ENCODE data around the gene PIP5KL1.

PIP5KL1 gene

GRCh38 chr9:127928676-127929624 is 1.6 kb downstream of the PIP5KL1 start:
- no peak for DNase-seq

DNA sequence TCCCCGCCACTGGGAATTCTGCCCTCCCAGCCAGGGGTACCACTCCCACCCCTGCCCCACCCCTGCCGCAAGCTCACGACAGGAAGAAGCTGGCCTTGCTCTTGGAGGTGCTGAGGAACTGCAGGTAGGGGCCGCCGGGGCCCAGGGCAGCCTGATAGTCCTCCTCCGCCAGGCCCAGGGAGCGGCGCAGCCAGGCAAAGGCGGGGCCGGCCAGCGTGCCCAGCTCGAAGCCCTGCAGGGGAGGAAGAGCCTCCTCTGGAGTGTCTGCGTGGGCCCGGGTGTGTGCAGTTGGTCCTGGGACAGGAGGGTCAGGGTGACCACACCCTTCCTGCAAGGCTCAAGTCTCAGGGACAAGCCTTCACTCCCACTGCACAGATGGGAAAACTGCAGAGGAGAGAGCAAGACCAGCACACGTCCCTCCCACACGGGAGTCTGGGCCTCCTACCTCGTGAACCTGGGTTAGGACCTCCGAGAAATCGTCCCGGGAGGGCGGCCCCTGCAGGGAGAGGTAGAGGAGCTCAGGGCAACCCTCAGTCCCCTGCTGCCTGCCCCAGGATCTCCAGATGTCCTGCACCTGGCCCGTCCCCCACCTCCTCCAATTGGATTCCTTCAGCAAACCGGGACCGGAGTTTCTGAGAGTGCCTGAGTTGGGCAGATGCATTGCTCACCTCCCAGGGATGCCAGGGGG is 2.4 kb downstream of the PIP5KL1 start:
- DNase-seq = peak; percentile 37

- peak; percentile 57 for DNase-seq
These were observed 3.2 kb downstream of the PIP5KL1 start for GRCh38 chr9:127927201-127927987.

DNA sequence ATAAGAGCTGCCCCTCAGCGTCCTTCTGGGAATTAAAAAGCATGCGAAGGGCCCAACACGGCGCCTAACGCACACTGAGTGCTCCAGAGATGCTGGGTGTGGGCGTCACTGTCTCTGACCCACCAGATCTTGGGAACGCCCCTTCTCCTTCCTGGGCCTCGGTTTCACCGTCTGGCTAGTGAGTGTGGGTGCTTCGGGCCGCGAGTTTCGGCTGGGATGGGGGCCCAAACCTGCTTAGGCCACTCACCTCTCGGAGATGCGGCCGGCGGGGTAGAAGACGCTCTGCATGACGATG is 3.7 kb downstream of the PIP5KL1 start:
- peak; percentile 36 for DNase-seq

GRCh38 chr9:127925959-127926905 is 4.3 kb downstream of the PIP5KL1 start:
- no peak for DNase-seq

DNA sequence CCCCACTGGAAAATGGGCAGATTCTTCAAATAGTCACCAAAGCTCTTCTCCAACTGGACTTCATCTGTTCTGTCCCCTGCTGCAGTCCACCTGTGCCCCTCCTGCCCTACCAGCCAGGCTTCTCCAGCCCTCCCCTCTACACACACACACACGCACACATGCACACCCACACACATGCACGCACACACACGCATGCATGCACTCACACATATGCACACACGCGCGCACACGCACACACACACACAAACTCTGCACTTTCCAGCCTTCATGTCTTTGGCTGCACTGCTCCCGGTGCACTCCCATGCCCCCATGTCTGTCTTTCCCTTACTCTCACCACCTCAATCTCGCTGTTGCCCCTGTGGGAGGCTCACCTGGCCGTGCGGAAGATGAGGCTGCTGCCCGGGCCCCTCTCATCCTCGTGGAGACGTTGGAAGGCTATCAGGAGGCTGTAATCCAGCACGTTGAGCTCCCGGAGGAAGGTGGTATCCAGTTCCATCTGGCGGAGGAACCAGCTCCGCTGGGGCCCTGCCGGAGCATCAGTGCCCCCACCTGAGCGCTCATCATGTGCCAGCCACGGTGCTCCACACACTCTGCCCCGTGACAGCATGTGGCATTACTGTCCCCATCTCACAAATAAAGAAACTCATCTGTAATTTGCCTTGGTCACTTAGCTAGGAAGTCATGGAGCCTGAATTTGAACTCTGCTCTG is 5.7 kb downstream of the PIP5KL1 start:
- no peak for DNase-seq

DNA sequence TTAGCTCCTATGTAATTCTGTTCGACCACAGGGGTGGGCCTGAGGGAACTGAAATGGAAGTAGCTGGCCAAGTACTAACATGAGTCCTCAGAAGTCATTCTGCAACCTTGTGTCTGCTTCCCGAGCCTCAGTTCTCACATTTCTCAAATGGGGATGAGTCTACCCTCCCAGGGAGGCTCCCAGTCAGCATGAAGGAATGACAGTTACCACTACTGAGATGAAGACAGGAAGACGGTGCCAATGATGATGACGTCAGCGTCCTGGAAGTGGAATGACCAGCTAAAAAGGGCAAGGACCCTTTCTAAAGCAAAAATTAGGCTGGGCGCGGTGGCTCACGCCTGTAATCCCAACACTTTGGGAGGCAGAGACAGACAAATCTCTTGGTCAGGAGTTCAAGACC is 6.8 kb downstream of the PIP5KL1 start:
- DNase-seq = no peak

DNA sequence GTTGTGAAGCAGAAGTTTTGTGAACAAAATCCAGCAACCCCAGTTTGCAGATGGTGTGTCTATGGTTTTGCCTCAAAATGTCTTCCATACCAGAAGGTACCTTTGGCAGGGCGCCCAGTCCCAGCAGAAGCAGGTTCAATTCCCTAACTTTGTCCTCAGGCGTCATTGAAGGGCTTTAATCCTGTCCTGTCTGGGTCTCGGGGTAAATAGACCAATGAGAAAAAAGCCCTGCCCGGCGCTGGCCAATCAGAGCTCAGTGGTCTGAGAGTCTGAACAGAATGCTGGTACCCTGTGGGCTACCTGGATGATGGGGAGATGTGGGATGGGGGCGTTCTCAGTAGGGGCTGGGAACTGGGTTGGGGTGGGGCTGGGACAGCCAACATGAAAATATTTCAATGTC is 7.5 kb downstream of the PIP5KL1 start:
- peak; percentile 65 for DNase-seq

- peak; percentile 62 for DNase-seq
These were observed 8.9 kb downstream of the PIP5KL1 start for GRCh38 chr9:127921557-127922120.

DNA sequence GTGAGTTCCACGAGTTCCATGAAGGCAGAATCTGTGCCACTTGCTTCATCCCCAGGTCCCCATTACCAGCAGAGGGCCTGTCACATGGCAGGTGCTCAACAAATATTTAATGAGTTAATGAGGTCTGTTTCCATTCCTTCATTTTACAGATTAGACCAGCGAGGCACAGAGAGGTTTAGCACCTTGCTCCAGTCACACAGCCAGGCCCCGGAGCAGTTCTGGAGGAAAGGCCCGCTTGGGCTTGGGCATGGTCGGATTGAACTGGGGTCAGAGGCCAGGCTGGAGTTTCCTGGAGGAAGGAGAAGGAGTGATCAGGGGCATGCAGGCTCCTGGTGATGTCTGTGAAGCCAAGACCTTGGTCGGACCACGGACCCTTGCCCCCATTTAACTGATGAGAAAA is 9.8 kb downstream of the PIP5KL1 start:
- no peak for DNase-seq

DNA sequence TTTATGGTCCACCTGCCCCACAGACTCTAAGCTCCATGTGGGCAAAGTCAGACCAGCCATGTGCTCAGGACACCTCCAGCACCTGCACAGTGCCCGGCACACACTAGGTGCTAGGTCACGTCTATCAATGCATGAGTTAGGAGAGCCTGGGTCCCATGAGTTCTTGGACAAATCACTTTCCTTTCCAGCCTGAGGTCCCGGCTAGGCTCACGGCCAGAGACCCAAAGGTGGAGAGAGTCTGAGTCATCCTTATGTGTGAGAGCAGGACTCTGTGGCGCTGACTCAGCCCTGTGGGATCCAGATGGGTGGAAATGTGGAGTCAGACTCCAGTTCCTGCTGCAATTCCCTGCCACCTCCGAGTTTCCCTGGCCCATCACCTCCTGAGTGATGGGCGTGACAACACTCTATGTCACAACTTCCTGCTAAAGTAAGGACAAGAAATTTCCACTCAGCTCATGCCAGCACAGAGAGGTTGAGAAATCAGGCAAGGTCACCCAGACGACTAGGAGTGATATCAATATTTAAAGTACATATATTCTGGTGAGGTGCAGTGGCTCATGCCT is 11.2 kb downstream of the PIP5KL1 start:
- DNase-seq = no peak

DNA sequence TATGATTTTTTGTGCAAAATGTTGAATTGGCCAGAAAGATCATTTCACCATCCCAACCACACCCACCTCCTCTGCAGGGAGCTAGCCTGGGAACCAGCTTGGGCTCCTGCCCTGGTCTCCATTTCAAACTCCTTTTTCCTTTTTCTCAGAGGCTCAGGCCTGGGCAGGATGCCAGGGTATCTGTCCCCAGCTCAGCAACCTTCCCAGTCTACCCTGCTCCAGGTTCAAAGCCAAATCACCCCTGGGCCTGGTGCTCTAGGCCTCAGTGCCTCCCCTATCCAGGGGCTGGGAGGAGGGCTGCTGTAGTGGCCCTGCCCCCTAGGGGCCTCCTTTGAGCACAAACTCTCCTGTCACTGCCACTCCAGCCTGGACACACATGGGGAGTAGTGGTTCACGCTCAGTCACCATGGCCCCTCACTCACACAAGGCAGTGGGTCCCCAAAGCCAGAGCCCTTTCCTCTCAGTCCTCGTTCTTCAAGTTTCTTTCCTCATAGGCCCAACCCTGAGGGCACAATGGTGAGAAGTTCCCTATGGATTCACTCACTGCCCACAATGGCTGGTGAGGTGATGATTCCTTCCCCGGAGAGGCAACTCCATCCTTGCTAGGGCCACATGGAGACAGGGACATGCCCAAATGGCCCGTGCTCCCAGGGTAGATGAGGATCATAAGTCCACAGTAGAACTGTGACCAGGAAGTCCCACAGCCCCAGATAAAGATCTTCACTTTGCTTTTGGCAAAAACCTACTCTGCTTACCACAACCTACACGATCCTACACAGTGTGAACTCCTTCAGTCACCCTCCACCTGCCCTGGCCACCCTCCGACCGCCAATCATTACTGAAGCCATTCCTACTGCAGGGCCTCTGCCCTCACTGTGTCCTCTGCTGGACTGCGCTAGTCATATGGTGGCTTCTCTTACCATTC is 12.1 kb downstream of the PIP5KL1 start:
- DNase-seq = peak; percentile 38

- peak; percentile 54 for DNase-seq
These were observed 13.0 kb downstream of the PIP5KL1 start for GRCh38 chr9:127917603-127918002.

- DNase-seq = peak; percentile 91
These were observed 13.6 kb downstream of the PIP5KL1 start, which contains the start of gene ST6GALNAC4 for GRCh38 chr9:127916720-127917581. Gene ST6GALNAC4 (minus strand): TSS chr9:127917041. CDS start chr9:127916419, 622 bp downstream.

GRCh38 chr9:127915801-127916719 is 14.5 kb downstream of the PIP5KL1 start:
- DNase-seq = peak; percentile 47

DNA sequence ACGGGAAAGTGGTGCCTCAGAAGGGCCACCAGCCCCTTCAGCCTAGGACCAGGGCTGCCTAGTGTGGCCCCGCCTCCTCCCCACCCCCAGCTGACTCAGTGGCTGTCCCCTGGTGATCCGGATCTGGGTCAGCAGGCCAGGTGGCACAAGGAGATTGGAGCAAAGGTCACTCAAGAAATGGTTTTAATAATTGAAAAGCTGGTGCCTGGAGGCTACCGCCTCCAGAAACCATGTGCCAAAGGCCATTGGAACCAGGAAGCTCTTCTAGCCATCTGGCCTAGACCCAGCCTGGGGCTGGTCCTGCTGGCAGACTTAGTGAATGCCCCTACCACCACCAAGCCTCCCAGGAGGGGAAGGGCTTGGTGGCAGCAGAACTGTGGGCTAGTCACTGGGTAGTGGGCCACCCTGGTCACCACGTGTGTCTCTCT is 15.2 kb downstream of the PIP5KL1 start:
- no peak for DNase-seq

- no peak for DNase-seq
These were observed 16.9 kb downstream of the PIP5KL1 start for GRCh38 chr9:127913682-127914081.

All from NCI-H82 (cell line).